ENCODE data around the gene LGI1.

LGI1 gene

GRCh38 chr10:93754761-93755160 lies 3.0 kb upstream of the LGI1 start:
- no peak for DNase-seq

DNA sequence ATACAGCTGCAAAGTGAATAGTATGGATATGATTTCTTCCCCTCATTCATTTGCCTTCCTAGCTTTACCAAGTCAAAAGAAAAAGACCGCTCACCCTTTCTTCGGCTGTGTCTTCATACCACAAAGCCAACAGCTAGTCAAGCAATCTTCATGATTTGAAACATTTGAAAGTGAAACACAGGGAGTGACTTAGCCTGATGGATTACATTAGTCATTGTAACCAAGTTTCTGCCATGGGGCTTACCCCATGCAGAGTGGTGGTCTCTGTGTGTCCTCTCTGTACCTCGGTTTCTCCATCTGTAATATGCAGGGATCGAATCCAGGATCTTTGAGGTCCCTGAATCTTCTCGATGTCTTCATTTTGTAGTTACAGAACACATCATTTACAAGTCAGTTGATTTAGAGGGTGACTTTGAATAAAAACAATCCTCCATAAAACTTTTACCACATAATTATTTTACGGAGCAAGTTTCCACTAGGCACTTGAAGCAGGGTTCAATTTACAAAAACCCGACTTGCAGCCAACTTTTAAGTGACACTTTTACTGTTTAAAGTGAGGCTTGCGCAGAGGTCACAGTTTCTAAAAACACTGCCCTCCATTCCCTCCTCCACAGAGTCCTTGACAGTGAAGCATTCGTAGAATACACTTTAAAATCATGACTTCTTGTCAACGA lies 2.2 kb upstream of the LGI1 start:
- no peak for DNase-seq

- DNase-seq = no peak
Measured at GRCh38 chr10:93756118-93756517, 1.6 kb upstream of the LGI1 start.

DNA sequence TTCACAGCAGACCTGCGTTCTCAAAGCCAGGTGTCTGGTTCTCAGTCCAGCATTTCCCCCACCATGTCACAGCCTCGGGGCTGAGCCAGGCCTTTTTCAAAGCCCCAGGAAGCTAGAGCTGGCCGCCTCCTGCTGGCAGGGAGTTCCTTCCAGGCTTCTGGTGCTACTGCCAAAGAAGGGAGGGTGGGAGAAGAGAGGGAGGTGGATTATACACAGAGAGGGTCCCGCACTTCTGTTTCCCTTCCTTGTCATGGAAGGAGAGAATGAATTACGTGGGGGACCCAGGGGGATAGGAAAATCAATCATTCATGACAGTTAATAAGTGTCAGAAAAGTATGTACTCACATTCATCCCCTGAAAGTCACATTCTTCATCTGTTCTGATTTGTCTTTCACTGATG lies 600 bp upstream of the LGI1 start:
- DNase-seq = peak in 36 of 58 donors; percentile 18 to 75 (median 48)

DNA sequence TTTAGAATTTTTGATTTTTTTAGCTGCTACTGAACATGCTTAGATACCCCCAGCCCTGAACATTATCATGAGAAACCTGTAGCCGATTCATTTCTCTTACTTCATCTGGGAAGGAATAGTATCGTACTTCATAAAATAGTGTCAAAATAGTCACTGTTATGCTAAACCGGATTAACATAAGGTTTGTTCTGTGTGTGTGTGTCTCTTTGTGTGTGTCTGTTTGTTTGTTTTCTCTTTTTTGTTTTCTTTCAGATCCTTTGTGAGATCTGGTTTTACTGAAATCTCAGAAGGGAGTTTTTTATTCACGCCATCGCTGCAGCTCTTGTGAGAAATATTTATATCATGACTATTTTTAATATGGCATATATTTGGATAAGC lies 761 bp downstream of the LGI1 start:
- no peak for DNase-seq

DNA sequence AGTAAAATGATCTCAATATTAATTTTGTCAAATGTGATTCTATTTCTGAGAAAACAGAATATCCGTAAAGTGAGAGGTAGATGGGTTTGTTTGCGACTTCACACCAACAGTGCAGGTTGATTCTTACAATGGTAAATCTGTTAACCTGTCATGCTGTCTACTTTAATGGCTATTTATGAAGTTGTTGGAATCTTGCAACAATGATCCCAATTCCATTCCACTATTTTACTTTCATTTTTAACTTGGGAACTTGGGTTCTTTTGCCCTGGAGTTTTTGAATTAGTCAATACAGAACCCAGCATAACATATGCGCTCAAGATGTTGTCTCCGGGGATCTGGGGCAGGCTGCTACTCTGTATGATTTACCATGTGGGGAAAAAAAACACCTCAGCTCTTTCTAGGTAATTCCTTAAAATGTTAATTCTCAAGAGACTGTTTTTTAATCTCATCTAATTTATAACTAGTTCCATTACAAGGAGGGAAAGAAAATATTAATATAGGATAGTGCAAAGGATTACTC lies 1.2 kb downstream of the LGI1 start:
- DNase-seq = no peak

DNA sequence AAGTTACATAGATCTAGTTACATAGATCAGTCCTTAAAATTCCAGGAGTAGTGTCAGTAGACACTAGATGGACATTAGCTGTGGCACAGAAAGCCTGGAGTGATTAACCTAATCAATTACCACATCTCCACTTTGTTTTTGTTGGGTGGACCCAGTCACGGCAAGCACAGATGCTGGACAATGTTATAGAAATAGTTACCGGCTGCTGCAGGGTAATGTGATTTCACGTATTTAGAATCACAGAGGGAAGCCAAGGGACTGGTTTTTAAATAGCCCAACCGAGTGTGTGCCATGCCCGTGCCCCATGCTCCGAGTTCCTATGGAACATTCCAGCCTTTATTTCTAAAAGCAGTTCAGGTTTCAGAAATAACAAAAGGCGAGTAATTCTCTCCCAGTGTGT lies 2.8 kb downstream of the LGI1 start:
- DNase-seq = no peak

DNA sequence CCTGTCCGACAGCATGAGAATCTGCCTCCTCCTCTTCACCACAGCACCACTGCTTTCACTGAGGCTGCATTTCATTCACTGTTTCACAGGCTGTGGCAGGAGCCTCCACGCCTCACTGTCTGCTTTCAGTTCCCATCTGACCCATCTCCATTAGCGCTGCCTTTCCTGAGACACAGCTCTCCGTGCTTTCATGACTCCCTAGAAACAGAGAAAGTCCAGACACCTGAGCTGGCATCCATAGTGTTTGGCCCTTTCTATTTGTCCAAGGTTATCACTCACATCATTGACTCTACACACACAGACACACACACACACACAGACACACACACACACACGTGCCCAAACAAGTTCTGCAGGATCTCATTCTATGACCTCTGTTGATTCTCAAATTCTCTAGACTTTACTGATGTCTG lies 5.2 kb downstream of the LGI1 start:
- DNase-seq = peak in 2 of 58 donors; percentile 15 to 20

- peak in 8 of 58 donors; percentile 12 to 51 (median 35) for DNase-seq
Measured at GRCh38 chr10:93766918-93767317, 9.2 kb downstream of the LGI1 start.

DNA sequence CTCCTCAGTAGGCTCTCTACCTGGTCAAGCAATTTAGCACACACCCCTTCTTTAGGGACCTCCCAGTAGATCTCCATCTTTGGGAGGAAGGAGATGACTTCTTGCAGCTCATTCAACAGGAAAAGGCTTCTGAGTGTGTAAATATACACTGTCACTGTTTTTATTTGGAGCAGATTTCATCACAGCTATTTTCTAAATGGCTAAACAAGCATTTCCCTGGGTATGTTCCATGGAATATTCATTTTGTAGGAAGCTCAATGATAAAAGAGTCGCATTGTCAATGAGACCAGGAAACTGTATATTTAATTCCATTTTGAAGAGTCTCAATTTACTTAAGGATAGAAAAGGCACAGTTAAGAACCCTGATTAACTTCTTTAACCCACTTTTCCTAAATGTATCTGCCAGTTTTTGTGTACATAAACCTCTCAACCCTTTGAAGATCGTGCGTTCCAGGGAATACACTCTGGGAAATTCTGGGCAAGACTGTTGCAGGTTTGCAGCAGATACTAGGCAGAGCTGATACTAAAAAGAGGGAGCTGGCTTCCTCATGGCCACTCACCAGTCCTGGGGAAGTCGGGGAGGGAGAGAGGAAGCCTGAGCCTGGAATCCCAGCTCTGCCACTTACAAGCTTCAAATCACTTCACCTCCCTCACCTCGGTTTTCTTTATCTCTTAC lies 10.1 kb downstream of the LGI1 start:
- no peak for DNase-seq

DNA sequence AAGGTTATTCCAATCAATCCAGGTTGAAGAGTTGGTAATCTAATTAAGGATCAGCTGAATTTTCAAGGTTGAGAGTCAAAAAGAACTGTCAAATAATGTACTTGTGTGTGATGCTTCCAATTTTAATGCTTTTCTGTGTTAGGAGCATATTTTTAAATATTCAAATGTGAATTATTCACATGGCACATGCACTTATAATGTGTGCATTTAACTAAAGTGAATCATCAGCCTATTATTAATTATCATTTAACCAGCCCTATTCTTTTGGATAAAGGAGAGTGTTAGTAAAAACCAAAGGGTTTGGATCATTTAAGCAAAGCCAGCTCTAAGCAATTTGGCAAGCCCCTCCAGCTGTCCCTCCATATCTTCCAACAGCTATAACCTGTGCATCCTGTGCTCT lies 11.2 kb downstream of the LGI1 start:
- DNase-seq = no peak

DNA sequence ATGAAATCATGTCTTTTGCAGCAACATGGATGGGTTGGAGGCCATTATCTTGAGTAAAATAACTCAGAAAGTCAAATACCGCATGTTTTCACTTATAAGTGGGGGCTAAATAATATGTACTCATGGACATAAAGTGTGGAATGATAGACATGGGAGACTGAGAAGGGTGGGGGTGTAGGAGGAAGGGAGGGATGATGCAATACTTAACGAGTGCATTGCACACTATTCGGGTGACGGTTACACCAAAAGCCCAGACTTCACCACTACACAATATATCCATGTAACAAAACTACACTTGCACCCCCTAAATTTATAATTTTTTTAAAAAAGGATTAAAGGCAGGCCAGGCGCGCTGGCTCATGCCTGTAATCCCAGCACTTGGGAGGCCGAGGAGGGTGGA lies 13.6 kb downstream of the LGI1 start:
- DNase-seq = no peak

DNA sequence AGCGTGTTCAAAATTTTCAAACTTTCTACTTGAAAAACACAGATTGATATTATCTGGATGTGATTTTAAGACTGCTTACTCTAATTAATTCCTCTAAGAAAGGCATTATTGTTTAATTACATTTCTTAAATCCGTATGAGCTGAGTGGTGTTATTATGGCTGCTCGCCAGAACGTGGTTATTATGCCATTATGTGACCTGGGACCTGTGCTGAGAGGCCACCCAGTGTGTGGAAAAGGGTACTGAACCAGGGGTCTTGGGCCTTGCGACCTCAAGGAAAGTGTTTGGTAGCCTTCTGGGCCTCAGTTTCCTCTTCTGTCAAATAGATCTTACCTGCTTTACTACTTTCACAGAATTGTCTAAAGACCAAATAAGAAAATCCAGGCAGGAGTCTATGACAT lies 15.4 kb downstream of the LGI1 start:
- DNase-seq = no peak

DNA sequence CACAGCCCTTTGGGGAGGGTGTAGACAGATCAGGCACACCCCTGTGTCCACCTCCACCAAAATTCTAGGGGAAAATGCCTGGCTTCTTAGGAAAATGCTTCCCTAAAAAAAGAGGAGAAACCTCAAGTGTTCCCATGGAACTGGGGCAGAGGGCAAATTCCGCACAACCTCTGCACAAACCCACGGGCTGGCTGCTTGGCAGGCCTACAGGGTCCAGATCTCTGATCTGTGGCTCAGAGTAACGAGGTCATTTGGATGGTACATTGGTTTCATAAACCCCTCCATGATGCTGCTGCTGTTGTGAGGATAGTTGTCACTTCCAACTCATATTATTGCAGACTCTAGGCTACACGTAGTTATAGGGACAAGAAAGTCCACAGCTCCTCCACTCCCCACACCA lies 16.0 kb downstream of the LGI1 start:
- DNase-seq = peak in 1 of 58 donors; percentile 22

DNA sequence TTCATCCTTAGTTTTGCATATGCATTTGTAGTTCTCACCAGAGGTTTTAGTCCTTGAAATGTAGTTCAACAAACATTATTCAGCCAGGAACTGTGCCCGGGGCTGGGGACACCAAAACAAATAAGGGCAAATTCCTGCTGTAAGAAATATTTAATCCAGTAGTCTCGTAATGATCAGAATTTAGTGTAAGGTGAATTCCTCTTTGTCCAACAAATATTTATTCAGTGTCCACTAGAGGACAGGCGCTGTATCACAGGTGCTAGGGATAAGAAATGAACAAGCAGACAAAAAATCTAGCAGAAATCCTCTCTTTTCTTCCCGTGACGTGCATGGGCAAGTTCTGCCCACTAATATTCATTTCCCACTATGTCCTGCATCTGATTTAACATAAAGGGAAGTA lies 17.6 kb downstream of the LGI1 start:
- DNase-seq = no peak

- no peak for DNase-seq
Measured at GRCh38 chr10:93777092-93777491, 19.4 kb downstream of the LGI1 start.

DNA sequence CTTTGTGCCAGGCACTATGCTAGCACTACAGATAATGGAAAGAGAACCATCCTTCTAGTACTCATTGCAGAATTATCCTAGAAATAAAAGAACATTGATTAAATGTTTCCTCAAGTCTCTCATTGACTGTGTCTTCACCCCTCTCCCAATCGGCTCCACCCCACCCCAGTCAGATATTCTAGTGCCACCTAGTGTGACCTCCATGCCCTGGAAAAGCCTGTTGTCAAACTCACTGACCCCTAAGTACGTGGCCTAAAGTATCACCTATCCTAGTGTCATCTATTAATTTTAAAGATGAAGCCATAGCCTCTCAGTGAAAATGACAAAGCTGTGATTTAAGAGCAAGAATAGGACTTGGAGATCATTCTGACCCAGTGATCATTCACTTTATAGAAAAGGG lies 26.3 kb downstream of the LGI1 start:
- no peak for DNase-seq

- DNase-seq = no peak
Measured at GRCh38 chr10:93788413-93789208, 30.9 kb downstream of the LGI1 start.

- DNase-seq = no peak
Measured at GRCh38 chr10:93790439-93790838, 32.7 kb downstream of the LGI1 start.

- DNase-seq = no peak
Measured at GRCh38 chr10:93796167-93796566, 38.4 kb downstream of the LGI1 start.

DNA sequence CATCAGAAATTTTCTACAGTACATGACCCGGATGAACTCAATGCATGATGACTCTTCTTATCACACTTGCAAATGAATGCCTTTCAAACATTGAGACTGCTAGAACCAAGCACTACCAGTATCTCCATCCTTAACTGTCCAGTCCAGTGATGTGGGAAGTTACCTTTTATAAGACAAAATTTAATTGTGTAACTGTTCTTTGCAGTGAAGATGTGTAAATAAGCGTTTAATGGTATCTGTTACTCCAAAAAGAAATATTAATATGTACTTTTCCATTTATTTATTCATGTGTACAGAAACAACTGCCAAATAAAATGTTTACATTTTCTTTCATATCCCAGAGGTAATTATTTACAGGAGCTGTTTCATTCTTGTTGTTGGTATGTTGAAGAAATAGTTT lies 40.1 kb downstream of the LGI1 start:
- no peak for DNase-seq

GRCh38 chr10:93799155-93799708 lies 41.5 kb downstream of the LGI1 start:
- no peak for DNase-seq
